ENCODE results near the gene SLC44A3.

DNA sequence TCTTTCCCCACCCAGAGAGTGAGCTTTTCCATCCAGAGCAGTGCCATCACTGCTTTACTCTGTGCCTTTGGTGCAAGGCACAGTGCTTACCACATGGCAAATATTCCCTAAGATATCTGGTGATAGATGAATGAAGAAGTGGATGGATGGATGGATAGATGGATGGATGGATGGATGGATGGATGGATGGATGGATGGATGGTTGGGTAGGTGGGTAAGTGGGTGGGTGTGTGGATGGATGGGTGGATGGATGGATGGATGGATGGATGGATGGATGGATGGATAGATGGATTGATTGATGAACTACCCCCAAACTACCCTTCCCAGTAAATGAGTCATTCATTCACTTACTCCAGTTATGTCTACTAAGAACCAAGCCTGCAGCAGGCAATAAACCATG lies 42.9 kb upstream of the SLC44A3 start:
- TF ChIP-seq POLR2AphosphoS5 (IDR thresholded peaks at IDR 0.05) (no peak), POLR2A (IDR thresholded peaks at IDR 0.05) (no peak)
- TF ChIP-seq, protein P1, sequence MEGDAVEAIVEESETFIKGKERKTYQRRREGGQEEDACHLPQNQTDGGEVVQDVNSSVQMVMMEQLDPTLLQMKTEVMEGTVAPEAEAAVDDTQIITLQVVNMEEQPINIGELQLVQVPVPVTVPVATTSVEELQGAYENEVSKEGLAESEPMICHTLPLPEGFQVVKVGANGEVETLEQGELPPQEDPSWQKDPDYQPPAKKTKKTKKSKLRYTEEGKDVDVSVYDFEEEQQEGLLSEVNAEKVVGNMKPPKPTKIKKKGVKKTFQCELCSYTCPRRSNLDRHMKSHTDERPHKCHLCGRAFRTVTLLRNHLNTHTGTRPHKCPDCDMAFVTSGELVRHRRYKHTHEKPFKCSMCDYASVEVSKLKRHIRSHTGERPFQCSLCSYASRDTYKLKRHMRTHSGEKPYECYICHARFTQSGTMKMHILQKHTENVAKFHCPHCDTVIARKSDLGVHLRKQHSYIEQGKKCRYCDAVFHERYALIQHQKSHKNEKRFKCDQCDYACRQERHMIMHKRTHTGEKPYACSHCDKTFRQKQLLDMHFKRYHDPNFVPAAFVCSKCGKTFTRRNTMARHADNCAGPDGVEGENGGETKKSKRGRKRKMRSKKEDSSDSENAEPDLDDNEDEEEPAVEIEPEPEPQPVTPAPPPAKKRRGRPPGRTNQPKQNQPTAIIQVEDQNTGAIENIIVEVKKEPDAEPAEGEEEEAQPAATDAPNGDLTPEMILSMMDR (IDR thresholded peaks at IDR 0.05 in 8 of 11, conservative IDR thresholded peaks at IDR 0.05 in 3 of 11): no peak

Data from spleen (tissue), 7 donors.